Measurements from ENCODE around the gene MTMR11.
"Not testable (repeated sequence)": the region's sequence is repeated elsewhere in the genome, so short reads cannot be mapped to it uniquely, and the experiment has no call there.

MTMR11 gene

DNA sequence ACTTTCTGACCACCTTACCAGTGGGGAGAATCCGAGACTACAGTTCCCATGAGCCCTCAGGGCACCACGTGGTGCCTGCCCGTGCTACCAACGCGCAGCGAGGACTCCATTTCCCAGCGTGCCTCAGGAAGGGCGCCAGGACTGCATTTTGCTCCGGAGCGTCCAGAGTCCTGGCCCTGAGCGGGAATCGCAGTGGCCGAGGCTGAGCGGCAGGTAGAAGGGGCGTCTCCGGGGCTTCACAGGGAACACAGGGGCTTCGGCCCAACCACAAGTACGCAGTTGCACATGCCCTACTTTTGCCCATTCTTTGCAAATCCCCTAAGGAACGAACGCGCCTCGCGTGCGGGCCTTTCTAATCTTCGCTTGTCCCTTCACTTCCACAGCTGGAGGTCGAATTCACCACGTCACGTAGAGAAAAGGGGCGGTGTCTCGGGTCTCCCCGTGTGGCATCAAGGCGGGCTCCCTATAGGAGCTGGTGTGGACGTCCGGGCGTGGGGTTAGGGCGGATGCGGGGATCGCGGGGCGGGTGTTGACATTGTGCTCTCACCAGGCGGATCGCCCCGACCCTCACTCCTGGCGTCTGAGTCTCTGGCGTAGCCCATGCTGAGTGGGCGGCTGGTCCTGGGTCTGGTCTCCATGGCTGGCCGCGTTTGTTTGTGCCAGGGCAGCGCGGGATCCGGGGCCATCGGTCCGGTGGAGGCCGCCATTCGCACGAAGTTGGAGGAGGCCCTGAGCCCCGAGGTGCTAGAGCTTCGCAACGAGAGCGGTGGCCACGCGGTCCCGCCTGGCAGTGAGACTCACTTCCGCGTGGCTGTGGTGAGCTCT lies 37.0 kb downstream of the MTMR11 start, which contains the start of gene BOLA1:
TSS of gene BOLA1 (plus strand) at position 109 of the 825 bp plus-strand sequence. CDS start at position 601, 492 bp downstream.
- DNase-seq (ENCODE audit: low spot score): peak; percentile 82

- no peak for DNase-seq (ENCODE audit: low spot score)
Measured at GRCh38 chr1:149896575-149896974, 40.1 kb downstream of the MTMR11 start.

DNA sequence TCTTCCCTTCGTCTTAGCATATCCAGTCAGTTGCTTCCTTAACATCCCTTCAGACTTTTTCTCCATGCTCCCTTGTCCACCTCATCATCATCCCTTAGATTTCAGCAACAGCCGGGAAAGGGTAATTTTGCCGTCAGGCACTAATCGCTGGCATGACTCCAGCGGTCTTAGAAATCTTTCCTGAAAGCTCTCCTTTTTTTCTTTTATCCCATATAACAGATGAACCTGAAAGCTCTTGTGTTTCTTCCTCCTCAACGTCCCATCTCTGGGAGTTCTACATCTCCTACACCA lies 47.7 kb downstream of the MTMR11 start:
- DNase-seq (ENCODE audit: low spot score): no peak

- DNase-seq (ENCODE audit: low spot score): peak; percentile 81
Measured at GRCh38 chr1:149888247-149888998, 48.3 kb downstream of the MTMR11 start.

DNA sequence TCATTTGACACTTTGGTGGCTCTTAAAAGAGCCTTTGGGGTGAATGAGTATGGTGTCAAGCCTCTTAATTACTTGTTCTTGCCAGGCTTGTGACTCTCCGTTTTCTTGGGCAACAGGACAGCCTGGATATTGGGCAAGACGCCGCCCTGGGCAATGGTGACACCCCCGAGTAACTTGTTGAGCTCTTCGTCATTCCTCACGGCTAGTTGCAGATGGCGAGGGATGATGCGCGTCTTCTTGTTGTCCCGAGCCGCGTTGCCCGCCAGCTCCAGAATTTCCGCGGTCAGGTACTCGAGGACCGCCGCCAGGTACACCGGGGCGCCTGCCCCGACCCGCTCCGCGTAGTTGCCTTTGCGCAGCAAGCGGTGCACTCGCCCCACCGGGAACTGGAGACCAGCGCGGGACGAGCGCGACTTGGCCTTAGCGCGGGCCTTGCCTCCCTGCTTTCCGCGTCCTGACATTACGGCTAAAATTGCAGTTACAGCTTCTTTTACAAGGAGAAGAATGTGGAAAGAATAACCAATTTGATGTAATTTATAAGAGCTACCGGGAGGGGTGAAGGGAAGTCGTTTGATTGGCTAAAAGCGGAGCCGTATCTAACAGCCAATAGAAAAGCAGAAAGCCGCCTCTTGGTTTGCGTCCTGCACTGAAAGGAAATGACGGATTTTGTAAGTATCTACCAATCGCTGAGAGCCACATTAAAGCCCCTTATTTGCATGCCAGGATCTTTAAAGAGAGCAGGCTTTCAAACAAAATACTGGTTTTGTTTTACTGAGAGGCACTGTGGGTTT lies 49.0 kb downstream of the MTMR11 start:
- peak; percentile 94 for DNase-seq (ENCODE audit: low spot score)

- not testable (repeated sequence) for DNase-seq (ENCODE audit: low spot score)
Measured at GRCh38 chr1:149887196-149887455, 49.6 kb downstream of the MTMR11 start.

DNA sequence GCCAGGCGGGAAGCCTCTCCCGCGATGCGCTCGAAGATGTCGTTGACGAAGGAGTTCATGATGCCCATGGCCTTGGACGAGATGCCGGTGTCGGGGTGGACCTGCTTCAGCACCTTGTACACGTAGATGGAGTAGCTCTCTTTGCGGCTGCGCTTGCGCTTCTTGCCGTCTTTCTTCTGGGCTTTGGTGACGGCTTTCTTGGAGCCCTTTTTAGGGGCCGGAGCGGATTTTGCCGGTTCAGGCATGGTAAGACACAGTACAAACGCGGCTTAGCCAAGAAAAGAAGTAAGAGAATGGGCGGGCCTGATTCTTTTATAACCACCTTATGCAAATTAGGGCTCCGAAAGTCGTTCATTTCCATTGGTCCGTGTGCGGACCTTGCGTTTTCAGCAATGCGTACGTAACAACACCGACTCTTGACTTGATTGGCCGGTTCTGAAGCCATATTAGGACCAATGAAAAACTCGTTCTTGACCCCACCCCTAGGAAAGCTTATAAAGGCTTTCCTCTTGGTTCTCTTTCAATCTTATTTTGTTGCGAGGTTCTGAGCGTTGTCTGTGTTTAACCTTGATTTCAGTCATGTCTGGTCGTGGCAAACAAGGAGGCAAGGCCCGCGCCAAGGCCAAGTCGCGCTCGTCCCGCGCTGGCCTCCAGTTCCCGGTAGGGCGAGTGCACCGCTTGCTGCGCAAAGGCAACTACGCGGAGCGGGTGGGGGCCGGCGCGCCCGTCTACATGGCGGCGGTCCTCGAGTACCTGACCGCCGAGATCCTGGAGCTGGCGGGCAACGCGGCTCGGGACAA lies 50.1 kb downstream of the MTMR11 start:
- DNase-seq (ENCODE audit: low spot score): peak; percentile 96

GRCh38 chr1:149886121-149886395 lies 50.6 kb downstream of the MTMR11 start:
- DNase-seq (ENCODE audit: low spot score): not testable (repeated sequence)

DNA sequence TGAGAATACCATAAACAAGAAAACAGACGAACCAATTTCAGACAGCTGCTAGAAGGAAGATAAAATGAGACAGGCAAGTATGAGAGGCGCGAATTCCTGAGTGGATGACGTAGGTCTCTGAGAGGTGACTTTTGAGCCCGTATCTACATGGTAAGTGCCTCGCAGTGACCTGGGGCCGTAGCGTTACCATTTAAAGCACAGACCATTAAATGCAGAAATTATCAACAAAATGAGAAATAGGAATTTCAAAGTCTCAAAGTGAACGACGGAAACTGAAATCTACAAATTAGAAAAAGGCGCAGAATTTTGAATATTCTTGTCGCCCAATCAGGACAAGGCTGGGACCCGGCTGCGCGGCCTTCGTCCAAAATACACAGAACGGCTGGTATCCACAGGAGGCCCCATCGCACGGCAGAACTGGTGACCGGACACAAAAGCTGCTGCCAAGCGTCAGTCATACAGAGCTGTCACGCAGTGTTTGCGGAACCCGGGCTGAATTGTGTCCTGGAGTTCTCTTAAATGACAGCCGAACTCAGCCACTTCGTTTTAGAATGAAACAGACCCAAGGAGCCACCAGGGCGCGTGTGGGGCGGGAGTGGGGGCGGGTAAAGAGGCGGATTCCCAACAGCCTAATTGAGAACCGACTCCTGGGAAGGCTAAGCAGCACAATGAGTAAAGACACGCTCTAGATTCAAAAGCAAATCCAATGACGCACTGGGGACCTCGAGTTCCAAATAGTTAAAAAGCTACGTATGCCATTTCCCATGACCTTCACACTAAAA lies 51.1 kb downstream of the MTMR11 start:
- DNase-seq (ENCODE audit: low spot score): peak; percentile 53

DNA sequence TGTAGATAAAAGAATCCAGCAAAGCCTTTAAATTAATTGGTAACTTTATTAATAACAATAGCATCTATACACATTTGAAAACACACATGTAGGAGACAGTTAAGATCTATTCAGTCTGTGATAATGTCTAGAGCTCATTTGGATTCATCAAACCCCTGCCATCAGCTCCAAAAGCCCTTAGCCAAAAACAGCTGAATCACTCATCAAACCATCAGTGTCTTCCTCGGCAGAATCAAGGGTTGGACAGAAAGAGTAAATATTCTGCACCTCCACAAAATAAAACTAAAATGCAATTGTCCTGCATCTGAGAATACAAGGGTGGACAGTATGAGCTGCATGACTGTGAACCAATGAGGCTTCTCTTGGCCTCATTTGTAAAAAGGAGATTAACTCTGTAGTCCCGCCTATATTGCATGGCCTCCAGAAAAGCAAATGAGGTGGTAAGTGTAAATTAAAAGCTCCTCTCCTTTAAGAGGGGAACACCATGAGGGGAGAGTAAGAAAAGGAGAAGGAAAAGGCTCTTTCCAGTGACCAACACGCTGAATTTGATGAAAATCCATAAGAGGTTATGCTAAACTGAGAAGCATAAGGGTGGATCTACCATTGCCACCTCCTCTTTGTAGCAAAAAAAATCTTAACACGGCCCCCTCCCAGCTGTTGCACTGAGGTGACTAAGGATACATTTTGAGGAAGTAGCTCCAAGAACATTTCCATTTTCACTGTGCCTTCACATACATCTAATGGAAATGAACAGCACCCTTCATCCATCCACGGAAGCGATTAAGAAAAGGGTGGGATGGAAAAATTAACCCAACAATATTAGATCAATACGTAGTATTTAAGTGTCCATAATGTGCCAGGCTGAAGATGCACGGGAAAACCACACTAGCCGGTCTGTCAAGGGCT lies 52.0 kb downstream of the MTMR11 start:
- no peak for DNase-seq (ENCODE audit: low spot score)

DNA sequence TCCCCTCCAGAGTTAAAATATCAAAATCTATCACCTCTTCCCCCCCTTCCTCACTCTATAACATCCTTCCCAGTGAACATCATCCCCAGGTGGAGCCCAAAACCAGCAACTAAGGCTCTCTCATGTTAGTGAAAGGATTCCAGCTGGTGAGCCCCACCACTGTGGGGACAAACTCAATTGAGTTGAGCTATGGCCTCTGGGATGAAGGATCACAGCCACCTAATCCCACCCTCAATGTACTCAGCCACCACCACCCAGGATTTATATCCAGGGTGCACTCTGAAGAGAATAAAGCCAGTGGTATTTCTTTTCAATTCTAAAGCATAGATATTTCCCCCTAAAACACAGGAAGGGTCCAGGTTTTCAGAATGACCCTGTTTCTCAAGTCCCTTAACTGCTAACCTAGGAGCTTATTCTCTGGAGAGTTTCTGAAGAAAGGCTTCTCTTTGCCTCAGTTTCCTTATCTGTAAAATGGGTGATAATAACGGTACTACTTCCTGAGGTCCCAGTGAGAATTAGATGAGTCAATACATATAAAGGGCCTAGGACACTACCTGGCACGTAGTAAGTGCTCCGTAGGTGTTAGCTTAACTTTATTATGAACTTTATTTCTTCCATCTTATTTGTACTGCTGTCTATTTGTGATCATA lies 53.0 kb downstream of the MTMR11 start:
- no peak for DNase-seq (ENCODE audit: low spot score)

DNA sequence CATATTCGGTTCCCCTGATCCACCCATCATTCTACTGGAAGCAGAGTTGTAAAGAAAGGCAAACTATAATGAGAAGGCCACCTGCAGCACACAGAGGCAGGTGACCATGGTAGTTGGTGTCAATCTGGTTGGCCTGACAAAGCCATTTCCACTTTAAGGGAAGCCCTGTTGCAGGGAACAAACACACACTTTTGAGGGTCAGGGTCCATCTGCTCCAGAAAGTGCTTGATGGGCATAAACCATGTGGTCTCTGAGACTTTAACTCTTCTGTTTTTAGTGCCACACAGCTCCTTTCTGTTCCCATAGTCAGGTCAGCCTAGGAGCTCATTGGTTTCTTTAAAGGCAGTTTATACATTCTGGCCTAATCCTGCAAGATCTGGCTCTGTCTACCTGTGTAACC lies 54.8 kb downstream of the MTMR11 start:
- DNase-seq (ENCODE audit: low spot score): no peak

- DNase-seq (ENCODE audit: low spot score): peak; percentile 29
Measured at GRCh38 chr1:149879556-149879955, 57.1 kb downstream of the MTMR11 start.
